Tibial artery (tissue), 4 donors: Measurements from ENCODE around the gene CNTN1.

ENCODE experiments used
- DNase-seq, 2 donors: peaks; one replicate each; pipeline ENCODE4 v3.0.0-alpha.2; 2019
- H3K27ac ChIP-seq, 2 donors: fragments of 200-600 bp; sonication (generic) in 1 of 2; 1 replicate in 1 of 2; 2 replicates in 1 of 2; pipeline ENCODE4 v1.5.1; 2018 to 2019; ENCODE audit warnings: mild to moderate bottlenecking in 1 of 2
- H3K27me3 ChIP-seq, 2 donors: fragments of 200-600 bp; sonication (generic) in 1 of 2; one replicate each; pipeline versions ENCODE4 v1.5.1 to v1.6.0; 2016 to 2019
- H3K36me3 ChIP-seq, 3 donors: fragments of 200-600 bp; sonication (generic) in 2 of 3; one replicate each; pipeline ENCODE4 v1.5.1; 2016 to 2019; ENCODE audit warnings: mild to moderate bottlenecking in 2 of 3
- H3K4me1 ChIP-seq, 4 donors: fragments of 200-600 bp; sonication (generic) in 2 of 4; 1 replicate in 3 of 4; 2 replicates in 1 of 4; pipeline ENCODE4 v1.5.1; 2016 to 2019
- H3K4me3 ChIP-seq, 2 donors: fragments of 200-600 bp; sonication (generic) in 1 of 2; 1 replicate in 1 of 2; 2 replicates in 1 of 2; pipeline ENCODE4 v1.5.1; 2018 to 2019; ENCODE audit warnings: mild to moderate bottlenecking in 2 of 2
- H3K9me3 ChIP-seq, 3 donors: fragments of 200-600 bp; sonication (generic) in 1 of 3; one replicate each; pipeline ENCODE4 v1.5.1; 2016 to 2019
- intact Hi-C: fragments of 100-400 bp; cut with DNase I; formaldehyde crosslinking; loops from one replicate; pipeline ENCODE4 v1.15.0; 2023; ENCODE audit warnings: low total_unique reads
- TF ChIP-seq, protein P1 (sequence below), 2 experiments: fragments of 200-600 bp in 1 of 2; fragments of 450-650 bp in 1 of 2; IDR thresholded peaks; one replicate each; pipeline ENCODE4 v1.5.1; 2017 to 2019; ENCODE audit warnings: antibody characterized with exemption in 2 of 2, mild to moderate bottlenecking in 1 of 2, moderate library complexity in 1 of 2

The CNTN1 gene

DNA sequence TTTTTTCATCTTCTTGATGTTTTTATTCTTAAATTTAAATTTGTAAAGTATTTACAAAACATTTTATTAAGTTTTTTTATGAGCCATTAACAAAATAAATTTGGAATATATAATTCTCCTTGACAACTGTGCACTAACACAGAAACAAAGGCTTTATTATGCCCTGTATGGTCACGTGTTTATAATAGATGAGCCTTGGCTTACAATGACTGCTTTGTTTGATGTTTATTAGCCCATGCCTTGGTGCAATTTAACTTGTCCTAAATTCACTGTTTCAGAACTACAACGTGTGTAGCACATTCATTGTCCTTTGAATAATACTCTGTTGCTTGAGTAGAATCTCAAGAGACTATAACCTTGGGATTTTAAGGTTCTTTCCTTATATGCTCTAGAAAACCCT, 59.8 kb downstream of the CNTN1 start:
- H3K9me3 ChIP-seq, result no peaks in the 10 kb centered on the region
- intact Hi-C loops, result no loop called here
- no peaks in the 10 kb centered on the region for H3K36me3 ChIP-seq
- no peak overlapping the region for H3K4me3 ChIP-seq
- H3K27ac ChIP-seq, result no peak overlapping the region
- no peaks in the 10 kb centered on the region for H3K27me3 ChIP-seq
- H3K4me1 ChIP-seq, result no peaks in the 10 kb centered on the region
- DNase-seq, result no peak
- TF ChIP-seq, protein P1, sequence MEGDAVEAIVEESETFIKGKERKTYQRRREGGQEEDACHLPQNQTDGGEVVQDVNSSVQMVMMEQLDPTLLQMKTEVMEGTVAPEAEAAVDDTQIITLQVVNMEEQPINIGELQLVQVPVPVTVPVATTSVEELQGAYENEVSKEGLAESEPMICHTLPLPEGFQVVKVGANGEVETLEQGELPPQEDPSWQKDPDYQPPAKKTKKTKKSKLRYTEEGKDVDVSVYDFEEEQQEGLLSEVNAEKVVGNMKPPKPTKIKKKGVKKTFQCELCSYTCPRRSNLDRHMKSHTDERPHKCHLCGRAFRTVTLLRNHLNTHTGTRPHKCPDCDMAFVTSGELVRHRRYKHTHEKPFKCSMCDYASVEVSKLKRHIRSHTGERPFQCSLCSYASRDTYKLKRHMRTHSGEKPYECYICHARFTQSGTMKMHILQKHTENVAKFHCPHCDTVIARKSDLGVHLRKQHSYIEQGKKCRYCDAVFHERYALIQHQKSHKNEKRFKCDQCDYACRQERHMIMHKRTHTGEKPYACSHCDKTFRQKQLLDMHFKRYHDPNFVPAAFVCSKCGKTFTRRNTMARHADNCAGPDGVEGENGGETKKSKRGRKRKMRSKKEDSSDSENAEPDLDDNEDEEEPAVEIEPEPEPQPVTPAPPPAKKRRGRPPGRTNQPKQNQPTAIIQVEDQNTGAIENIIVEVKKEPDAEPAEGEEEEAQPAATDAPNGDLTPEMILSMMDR (IDR thresholded peaks at IDR 0.05), result no peak

DNA sequence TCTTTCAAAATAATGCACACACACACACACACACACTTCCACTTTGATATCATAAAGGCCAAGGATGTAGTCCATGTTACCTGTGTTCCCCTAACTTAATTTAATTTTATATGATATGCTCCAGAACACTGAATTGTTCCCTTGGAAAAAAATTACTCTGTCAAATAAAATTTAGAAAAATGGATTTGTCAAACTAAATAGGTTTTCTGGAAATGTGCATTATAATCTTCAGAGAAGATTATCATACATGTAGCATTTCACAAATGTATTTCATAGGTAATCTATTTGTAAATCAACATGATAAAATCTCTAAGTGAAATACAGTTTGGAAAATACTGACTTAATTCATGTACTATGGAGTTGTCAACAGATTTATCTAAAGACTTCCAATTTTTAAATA, 68.6 kb downstream of the CNTN1 start:
- no peak for DNase-seq
- H3K4me3 ChIP-seq, result no peak overlapping the region
- H3K36me3 ChIP-seq, result no peaks in the 10 kb centered on the region
- H3K27ac ChIP-seq, result no peak overlapping the region
- no peaks in the 10 kb centered on the region for H3K4me1 ChIP-seq
- TF ChIP-seq, protein P1 (IDR thresholded peaks at IDR 0.05), result no peak
- H3K27me3 ChIP-seq, result no peaks in the 10 kb centered on the region
- no peaks in the 10 kb centered on the region for H3K9me3 ChIP-seq
- intact Hi-C loops, result no loop called here

DNA sequence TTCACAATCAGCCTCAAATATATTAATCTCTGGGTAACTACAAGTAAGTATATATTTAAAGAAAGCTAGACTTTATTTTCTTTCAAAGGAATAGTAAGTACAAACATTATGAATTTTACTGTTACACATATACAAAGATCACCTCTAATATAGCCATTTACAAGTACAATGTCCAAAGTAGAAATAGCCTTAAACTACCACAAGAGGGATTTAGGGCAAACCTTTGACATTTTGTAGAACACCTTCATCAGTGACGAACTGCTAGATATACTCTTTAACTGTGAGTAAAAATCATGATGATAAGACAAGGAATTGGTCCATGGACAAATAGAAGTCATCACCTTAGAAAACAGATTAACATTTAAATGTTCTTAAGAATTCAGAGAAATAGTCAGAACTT, 69.8 kb downstream of the CNTN1 start:
- Histone ChIP-seq H3K36me3 (no peaks in the 10 kb centered on the region), H3K9me3 (no peaks in the 10 kb centered on the region), H3K27ac (no peak overlapping the region), H3K4me1 (no peaks in the 10 kb centered on the region), H3K4me3 (no peak overlapping the region), H3K27me3 (no peaks in the 10 kb centered on the region)
- TF ChIP-seq, protein P1 (IDR thresholded peaks at IDR 0.05), result no peak
- DNase-seq, result no peak
- intact Hi-C loops, result no loop called here

DNA sequence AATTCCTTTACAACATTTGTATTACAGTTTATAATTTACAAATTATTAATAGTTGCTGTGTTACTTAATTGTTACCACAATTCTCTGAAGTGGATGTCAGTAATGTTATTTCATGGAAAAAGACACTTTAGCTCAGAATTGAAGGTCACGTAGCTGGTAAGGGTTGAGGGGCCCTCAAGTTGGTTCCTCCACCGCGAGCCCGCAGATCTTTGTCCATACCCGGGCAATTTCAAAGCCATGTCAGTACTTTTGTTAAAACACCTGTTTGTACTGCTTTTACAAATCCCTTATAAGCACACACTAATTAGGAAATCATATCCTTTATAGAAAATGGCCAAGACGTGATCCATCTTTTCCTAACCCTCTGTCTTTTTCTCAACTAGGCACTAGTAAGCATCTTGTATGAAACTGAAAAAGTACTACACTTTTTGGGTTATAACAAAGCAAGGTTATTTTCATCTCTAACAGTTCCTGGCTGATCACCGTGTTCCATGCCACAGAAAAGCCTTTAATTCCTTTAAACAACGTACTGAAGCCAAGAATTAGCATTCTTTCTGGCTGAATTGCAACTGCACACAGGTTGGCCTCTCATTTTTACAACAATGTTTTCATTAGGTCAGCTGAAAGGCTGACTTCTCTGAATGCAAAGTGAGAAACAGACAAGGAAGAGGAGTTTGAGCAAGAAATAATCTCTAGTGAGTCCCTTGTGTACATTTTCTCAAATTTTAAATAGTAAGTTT, 76.1 kb downstream of the CNTN1 start:
- no peaks in the 10 kb centered on the region for H3K36me3 ChIP-seq
- intact Hi-C loops, result no loop called here
- no peak for DNase-seq

GRCh38 chr12:40769846-40770245, 77.6 kb downstream of the CNTN1 start:
- TF ChIP-seq, protein P1 (IDR thresholded peaks at IDR 0.05), result no peak
- Histone ChIP-seq H3K9me3 (no peaks in the 10 kb centered on the region), H3K4me3 (no peak overlapping the region), H3K27me3 (no peaks in the 10 kb centered on the region), H3K4me1 (no peaks in the 10 kb centered on the region), H3K36me3 (no peaks in the 10 kb centered on the region), H3K27ac (no peak overlapping the region)
- intact Hi-C loops, result no loop called here
- no peak for DNase-seq

More for the DNA sequence above, 76.1 kb downstream of the CNTN1 start:
- Histone ChIP-seq H3K4me3 (no peak overlapping the region), H3K27ac (no peak overlapping the region), H3K4me1 (no peaks in the 10 kb centered on the region), H3K9me3 (no peaks in the 10 kb centered on the region), H3K27me3 (no peaks in the 10 kb centered on the region)
- TF ChIP-seq, protein P1 (IDR thresholded peaks at IDR 0.05), result no peak
